ENCODE data around the gene CIB1. TPM values are rescaled to one million over a fixed set of nuclear protein-coding genes. Genes with fewer than 3 reads are reported as not detected.

The CIB1 gene
- total RNA-seq, 2 experiments from 2014 or later: 151 to 154 TPM

- DNase-seq: peak; percentile 23
- H3K36me3 Mint-ChIP-seq (ENCODE audit: low read depth): no peaks in the 10 kb centered on the region
Observed at GRCh38 chr15:90192961-90193786, 40.6 kb downstream of the CIB1 start.

GRCh38 chr15:90191794-90192509 lies 41.8 kb downstream of the CIB1 start:
- POLR2A ChIA-PET: interaction anchor here (0.7 kb wide), 1 partner anchor 7 kb away, joined by 3 read pairs; no protein-coding TSS in a partner anchor
- ATAC-seq: peak; percentile 67

More at GRCh38 chr15:90192961-90193786, 40.6 kb downstream of the CIB1 start:
- ATAC-seq: peak; percentile 41
- Mint-ChIP-seq H3K4me1 (ENCODE audit: low read depth) (peaks cover 22% of the 10 kb centered on the region), H3K4me3 (no peak overlapping the region), H3K27ac (peak overlapping the region; percentile 49), H3K27me3 (no peaks in the 10 kb centered on the region), H3K9me3 (no peaks in the 10 kb centered on the region)
- ChIA-PET CTCF (interaction anchor here (0.8 to 2.1 kb wide), 2 partner anchors 26 to 453 kb away, joined by 3 to 7 read pairs; no protein-coding TSS in a partner anchor), POLR2A (interaction anchor here (1.3 kb wide), 1 partner anchor 75 kb away, joined by 3 read pairs; no protein-coding TSS in a partner anchor)
- intact Hi-C loops (cut with micrococcal nuclease): no loop called here
- no peak for TF ChIP-seq CTCF (IDR thresholded peaks at IDR 0.05)

GRCh38 chr15:90191344-90191687 lies 42.4 kb downstream of the CIB1 start:
- POLR2A ChIA-PET: interaction anchor here (0.7 kb wide), 1 partner anchor 8 kb away, joined by 3 read pairs; no protein-coding TSS in a partner anchor
- H3K27ac Mint-ChIP-seq: no peak overlapping the region
- CTCF ChIA-PET: interaction anchor here (0.9 to 2.1 kb wide), 3 partner anchors 10 to 30 kb away, joined by 3 to 7 read pairs (median 5); partner anchors contain the start of gene SEMA4B
- H3K4me1 Mint-ChIP-seq (ENCODE audit: low read depth): peaks cover 22% of the 10 kb centered on the region
- no peak overlapping the region for H3K4me3 Mint-ChIP-seq
- H3K9me3 Mint-ChIP-seq: no peaks in the 10 kb centered on the region
- no peak for DNase-seq
- intact Hi-C loops (cut with micrococcal nuclease): no loop called here
- H3K36me3 Mint-ChIP-seq (ENCODE audit: low read depth): no peaks in the 10 kb centered on the region
- ATAC-seq: no peak
- H3K27me3 Mint-ChIP-seq: no peaks in the 10 kb centered on the region
- TF ChIP-seq CTCF (IDR thresholded peaks at IDR 0.05): no peak

More at GRCh38 chr15:90191794-90192509, 41.8 kb downstream of the CIB1 start:
- H3K4me1 Mint-ChIP-seq (ENCODE audit: low read depth): peaks cover 22% of the 10 kb centered on the region
- peak; percentile 55 for DNase-seq
- intact Hi-C loops (cut with micrococcal nuclease): no loop called here
- no peaks in the 10 kb centered on the region for H3K36me3 Mint-ChIP-seq (ENCODE audit: low read depth)
- no peaks in the 10 kb centered on the region for H3K27me3 Mint-ChIP-seq
- TF ChIP-seq CTCF (IDR thresholded peaks at IDR 0.05): no peak
- no peak overlapping the region for H3K27ac Mint-ChIP-seq
- H3K9me3 Mint-ChIP-seq: no peaks in the 10 kb centered on the region
- CTCF ChIA-PET: interaction anchor here (0.6 to 2.1 kb wide), 5 partner anchors 9 to 452 kb away, joined by 3 to 7 read pairs (median 3); partner anchors contain the start of gene SEMA4B
- H3K4me3 Mint-ChIP-seq: no peak overlapping the region

- ChIA-PET POLR2A (interaction anchor here (1.1 kb wide), 1 partner anchor 9 kb away, joined by 3 read pairs; no protein-coding TSS in a partner anchor), CTCF (interaction anchor here (2.1 kb wide), 1 partner anchor 28 kb away, joined by 7 read pairs; no protein-coding TSS in a partner anchor)
- intact Hi-C loops (cut with micrococcal nuclease): no loop called here
- H3K27me3 Mint-ChIP-seq: no peaks in the 10 kb centered on the region
- no peak for ATAC-seq
- no peaks in the 10 kb centered on the region for H3K36me3 Mint-ChIP-seq (ENCODE audit: low read depth)
- DNase-seq: no peak
- TF ChIP-seq CTCF (IDR thresholded peaks at IDR 0.05): no peak
- H3K4me1 Mint-ChIP-seq (ENCODE audit: low read depth): peaks cover 22% of the 10 kb centered on the region
- H3K9me3 Mint-ChIP-seq: no peaks in the 10 kb centered on the region
- no peak overlapping the region for H3K4me3 Mint-ChIP-seq
- no peak overlapping the region for H3K27ac Mint-ChIP-seq
Observed at GRCh38 chr15:90190606-90191343, 43.0 kb downstream of the CIB1 start.
